ENCODE data around the gene JMJD1C.
A peak's percentile ranks its signal among the peaks of the same experiment; 100 is the strongest.
"Not testable (repeated sequence)": the region's sequence is repeated elsewhere in the genome, so short reads cannot be mapped to it uniquely, and the experiment has no call there.

Gene JMJD1C

DNA sequence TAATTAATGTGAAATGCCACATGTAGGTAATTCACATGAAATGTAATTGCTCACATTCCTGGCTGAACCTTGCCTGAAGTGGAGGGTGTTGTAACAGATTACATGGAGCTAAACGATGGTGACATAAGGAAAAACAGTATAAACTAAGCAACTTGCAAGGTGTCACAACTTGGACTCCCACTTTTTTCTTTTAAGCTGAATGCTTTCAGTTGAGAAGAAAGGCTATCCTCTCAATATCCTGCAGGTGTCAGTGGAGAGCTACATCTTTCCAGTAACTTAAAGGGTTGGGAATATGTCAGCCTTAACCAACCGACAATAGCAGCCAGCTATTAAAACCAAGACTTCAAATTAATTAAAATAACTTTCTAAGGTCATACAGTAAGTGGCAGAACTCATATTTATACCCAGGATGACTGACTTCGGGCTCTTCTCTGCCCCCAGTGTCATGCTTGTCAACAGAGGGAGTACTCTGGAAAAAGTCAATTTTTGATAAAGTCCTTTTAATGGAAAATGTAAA is 299.0 kb downstream of the JMJD1C start:
- DNase-seq (ENCODE audit: low read depth), result no peak

DNA sequence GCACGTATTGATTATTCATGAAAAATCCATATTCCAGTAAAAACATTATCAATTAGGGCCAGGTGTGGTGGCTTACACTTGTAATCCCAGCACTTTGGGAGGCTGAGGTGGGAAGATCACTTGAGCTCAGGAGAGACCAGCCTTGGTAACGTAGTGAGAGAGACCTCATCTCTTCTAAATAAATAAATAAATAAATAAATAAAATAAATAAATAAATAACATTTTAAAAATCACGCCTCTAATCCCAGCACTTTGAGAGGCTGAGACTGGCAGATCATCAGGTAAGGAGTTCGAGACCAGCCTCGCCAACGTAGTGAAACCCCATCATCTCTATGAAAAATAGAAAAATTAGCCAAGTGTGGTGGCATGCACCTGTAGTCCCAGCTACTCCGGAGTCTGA is 300.5 kb downstream of the JMJD1C start:
- no peak for DNase-seq (ENCODE audit: low read depth)

- no peak for DNase-seq (ENCODE audit: low read depth)
Measured at GRCh38 chr10:63164166-63164623, 301.6 kb downstream of the JMJD1C start.

- no peak for DNase-seq (ENCODE audit: low read depth)
Measured at GRCh38 chr10:63161592-63161991, 304.2 kb downstream of the JMJD1C start.

- DNase-seq (ENCODE audit: low read depth), result no peak
Measured at GRCh38 chr10:63157845-63158624, 307.7 kb downstream of the JMJD1C start.

- no peak for DNase-seq (ENCODE audit: low read depth)
Measured at GRCh38 chr10:63156236-63156635, 309.5 kb downstream of the JMJD1C start.

DNA sequence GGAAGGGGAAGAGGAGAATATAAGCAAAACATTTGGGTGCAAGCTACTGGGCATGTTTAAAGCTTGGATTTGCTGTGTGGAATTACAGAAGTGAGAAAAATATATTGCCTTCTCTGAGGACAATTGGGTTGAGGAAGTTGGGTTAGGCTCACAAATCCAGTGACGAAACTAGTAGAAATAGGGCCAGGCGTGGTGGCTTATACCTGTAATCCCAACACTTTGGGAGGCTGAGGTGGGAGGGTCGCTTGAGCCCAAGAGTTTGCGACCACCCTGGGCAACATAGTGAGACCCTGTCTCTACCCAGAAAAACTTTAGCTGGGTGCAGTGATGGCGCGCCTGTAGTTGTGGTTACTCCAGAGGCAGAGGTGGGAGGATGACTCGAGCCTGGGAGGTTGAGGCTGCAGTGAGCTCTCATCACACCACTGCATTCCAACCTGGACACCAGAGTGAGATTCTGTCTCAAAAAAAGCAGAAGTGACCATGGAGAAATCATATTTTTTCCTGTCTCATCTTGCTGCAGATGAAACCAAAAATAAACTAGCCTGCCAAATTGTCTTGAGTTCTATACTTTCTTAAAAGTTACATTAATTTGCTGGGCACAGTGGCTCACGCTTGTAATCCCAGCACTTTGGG is 310.3 kb downstream of the JMJD1C start:
- DNase-seq (ENCODE audit: low read depth), result no peak

GRCh38 chr10:63154546-63155387 is 311.0 kb downstream of the JMJD1C start:
- DNase-seq (ENCODE audit: low read depth), result no peak

DNA sequence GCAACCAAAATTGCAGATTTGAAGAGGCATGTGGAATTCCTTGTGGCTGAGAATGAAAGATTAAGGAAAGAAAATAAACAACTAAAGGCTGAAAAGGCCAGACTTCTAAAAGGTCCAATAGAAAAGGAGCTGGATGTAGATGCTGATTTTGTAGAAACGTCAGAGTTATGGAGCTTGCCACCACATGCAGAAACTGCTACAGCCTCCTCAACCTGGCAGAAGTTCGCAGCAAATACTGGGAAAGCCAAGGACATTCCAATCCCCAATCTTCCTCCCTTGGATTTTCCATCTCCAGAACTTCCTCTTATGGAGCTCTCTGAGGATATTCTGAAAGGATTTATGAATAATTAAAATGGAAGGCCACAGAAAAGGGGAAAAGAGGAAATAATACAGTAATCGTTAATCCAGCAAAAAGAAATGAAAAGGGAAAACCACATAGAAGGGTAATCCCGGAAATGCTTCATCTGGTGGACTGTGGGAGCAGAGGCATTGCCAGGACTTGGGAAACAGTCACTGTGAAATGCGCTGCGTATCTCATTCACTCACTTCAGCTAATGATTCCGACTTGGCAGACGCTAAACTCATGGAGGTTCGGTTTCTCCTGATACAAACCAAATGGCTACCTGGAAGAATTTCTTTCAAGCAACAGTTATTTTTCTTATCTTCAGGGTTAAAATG is 311.8 kb downstream of the JMJD1C start:
- DNase-seq (ENCODE audit: low read depth), result not testable (repeated sequence)

DNA sequence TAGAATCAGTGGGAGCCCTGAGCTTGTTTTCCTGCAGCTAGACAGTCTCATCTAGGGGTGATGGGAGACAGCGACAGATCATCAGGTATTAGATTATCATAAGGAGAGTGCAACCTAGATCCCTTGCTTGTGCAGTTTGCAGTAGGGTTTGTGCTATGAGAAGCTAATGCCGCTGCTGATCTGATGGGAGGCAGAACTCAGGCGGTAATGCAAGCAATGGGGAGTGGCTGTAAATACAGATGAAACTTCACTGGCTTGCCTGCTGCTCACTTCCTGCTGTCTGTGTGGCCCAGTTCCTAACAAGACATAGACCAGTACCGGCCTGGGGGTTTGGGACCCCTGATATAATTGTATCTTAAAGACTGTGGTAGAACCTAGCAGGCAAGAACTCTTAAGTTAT is 315.0 kb downstream of the JMJD1C start:
- DNase-seq (ENCODE audit: low read depth), result no peak

- DNase-seq (ENCODE audit: low read depth), result no peak
Measured at GRCh38 chr10:63146503-63146902, 319.3 kb downstream of the JMJD1C start.

DNA sequence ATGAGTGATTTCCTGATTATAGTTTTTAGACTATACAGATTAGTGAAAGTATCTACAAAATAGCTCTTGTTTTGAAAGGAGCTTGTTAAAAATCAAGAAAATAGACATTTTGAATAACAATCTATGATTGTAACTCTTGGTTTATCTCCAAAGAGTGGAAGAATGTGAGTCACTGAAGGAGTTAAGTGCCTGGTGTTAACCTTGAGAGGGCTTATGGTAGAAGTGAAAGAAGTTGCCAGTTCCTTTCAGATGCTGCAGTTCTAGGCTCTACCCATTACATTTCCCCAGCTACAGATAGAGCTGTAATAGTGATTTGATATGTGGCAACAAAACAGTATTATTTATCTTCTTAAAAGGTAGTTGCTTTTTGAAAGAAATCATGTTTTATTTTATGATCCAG is 320.0 kb downstream of the JMJD1C start:
- DNase-seq (ENCODE audit: low read depth), result no peak

GRCh38 chr10:63143987-63144386 is 321.8 kb downstream of the JMJD1C start:
- DNase-seq (ENCODE audit: low read depth), result no peak

- DNase-seq (ENCODE audit: low read depth), result no peak
Measured at GRCh38 chr10:63142136-63142535, 323.6 kb downstream of the JMJD1C start.

DNA sequence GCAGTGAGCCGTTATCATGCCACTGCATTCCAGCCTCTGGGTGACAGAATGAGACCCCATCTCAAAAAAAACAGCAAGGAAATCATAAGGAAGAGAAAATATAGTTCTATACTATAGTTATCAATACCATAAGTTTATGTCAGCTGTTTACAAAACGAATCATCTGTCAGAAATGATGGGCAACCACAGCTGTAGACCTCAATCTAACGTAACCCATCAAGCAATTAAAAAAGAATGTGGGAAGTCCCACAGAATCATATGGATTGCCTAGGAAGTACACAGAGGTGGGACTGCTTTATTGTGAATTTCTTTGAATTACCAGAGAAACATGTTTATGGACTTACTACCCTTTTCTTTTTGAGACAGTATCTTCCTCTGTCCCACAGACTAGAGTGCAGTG is 325.7 kb downstream of the JMJD1C start:
- no peak for DNase-seq (ENCODE audit: low read depth)

DNA sequence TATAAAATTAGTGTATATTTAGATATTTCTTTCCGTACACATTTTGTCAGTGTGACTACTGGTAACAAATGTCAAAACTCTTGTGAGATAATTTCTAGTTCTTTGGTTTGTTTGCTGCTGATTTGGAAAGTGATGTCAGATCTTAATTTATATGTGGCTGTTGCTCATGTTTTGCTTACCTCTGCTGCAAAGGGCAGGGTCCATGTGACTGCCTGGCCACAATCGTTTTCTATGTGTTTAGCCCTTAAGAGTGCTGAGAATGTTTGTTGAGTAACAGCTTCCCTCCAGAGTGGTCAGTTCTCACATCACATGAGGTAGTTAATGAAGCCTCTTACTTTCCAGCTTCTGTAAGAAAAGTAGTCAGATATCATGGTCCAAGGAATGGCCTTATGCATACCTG is 328.5 kb downstream of the JMJD1C start:
- DNase-seq (ENCODE audit: low read depth), result no peak

DNA sequence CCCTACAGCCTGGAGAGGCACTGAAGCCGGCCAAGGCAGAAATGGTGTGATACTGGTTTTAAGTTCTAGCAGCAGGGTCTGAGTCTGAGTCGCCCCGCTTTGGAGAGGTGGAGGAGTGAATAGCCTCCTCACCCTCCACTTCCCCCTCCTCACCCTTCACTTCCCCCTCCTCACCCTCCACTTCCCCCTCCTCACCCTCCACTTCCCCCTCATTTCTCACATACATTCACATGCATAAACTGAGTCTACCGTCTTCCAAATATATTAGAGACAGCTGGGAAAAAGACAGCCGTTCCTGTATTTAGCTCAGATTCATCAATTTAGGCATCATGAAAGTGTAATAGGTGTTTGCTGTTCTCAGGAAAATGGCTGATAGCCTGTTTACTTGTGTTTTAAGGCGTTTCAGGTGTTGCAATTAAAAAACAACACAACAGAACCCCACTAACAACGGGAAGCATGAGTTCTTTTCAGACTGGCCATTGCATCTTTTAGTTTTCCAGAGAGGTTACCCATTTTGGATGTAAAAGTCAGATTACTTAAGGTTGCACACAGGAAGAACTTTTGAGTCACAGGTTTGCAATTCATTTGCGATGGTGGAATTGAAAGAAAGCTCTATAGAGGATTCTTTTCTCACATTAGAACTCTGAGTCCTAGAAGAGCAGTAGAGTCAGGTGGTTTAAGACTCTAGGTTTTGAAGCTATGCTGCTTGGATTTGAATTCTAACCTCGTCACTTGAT is 331.8 kb downstream of the JMJD1C start:
- DNase-seq (ENCODE audit: low read depth), result no peak

- DNase-seq (ENCODE audit: low read depth), result peak; percentile 96
Measured at GRCh38 chr10:63133056-63133820, 332.5 kb downstream of the JMJD1C start, which contains the start of gene NRBF2. TSS of gene NRBF2 (plus strand) at chr10:63133328. CDS start at chr10:63133471, 143 bp downstream.

DNA sequence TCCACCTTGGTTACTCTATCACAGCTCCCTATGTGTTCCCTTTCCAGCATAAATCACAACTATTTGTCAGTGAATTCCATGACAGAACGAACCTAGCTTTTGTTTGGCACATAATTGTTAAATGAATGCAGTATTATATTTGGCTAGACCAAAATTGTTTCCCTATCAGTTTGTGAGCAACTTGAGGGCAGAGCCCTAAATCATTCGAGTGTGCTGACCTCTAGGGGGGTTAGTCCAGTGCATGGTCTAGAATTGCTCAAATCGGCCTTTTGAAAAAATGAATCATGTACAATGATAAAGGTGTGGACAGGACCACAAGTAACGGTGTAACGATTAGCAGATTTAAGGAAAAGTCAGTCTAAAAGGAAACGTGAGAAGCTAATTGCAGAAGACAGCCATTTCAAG is 333.1 kb downstream of the JMJD1C start:
- DNase-seq (ENCODE audit: low read depth), result no peak

GRCh38 chr10:63129888-63130287 is 335.9 kb downstream of the JMJD1C start:
- DNase-seq (ENCODE audit: low read depth), result no peak

All from activated T-helper 9 cell treated with anti-CD3 and anti-CD28 coated beads, Interleukin-2, amount 50 U/mL, for 16 hours (primary cell).